KMS-11 (cell line): ENCODE results near the gene MID1IP1.

Source experiments
- H2AFZ ChIP-seq: fragments of 200-600 bp; sonication (generic); 2 replicates; pipeline ENCODE4 v1.6.1; 2016; ENCODE audit warnings: antibody characterized with exemption, mixed run types, low read depth
- H3K27ac ChIP-seq: fragments of 200-600 bp; sonication (generic); 2 replicates; pipeline ENCODE4 v1.6.1; 2016; ENCODE audit warnings: mild to moderate bottlenecking, mixed run types
- H3K27me3 ChIP-seq: fragments of 200-600 bp; sonication (generic); 2 replicates; pipeline ENCODE4 v1.6.1; 2017; ENCODE audit warnings: mild to moderate bottlenecking, low read depth, mixed run types, moderate library complexity; ENCODE audit not compliant: insufficient read depth
- H3K36me3 ChIP-seq: fragments of 200-600 bp; sonication (generic); 2 replicates; pipeline ENCODE4 v1.6.1; 2017; ENCODE audit warnings: mild to moderate bottlenecking, mixed run types; ENCODE audit not compliant: insufficient read depth
- H3K4me1 ChIP-seq: fragments of 200-600 bp; sonication (generic); 2 replicates; pipeline ENCODE4 v1.6.1; 2016; ENCODE audit warnings: mild to moderate bottlenecking, low read depth, mixed run types; ENCODE audit not compliant: poor library complexity, severe bottlenecking
- H3K4me2 ChIP-seq: fragments of 200-600 bp; sonication (generic); 2 replicates; pipeline ENCODE4 v1.7.0; 2016; ENCODE audit warnings: mild to moderate bottlenecking, mixed run types
- H3K4me3 ChIP-seq: fragments of 200-600 bp; sonication (generic); IDR thresholded peaks from 2 replicates; pipeline ENCODE4 v1.6.1; 2017; ENCODE audit warnings: low read depth, low read length, mixed read lengths; ENCODE audit not compliant: insufficient read depth
- H3K79me2 ChIP-seq: fragments of 200-600 bp; sonication (generic); 2 replicates; pipeline ENCODE4 v1.6.1; 2016; ENCODE audit warnings: low read depth, mixed run types; ENCODE audit not compliant: insufficient read depth
- H3K9ac ChIP-seq: fragments of 200-600 bp; sonication (generic); 2 replicates; pipeline ENCODE4 v1.6.1; 2016; ENCODE audit warnings: mild to moderate bottlenecking, mixed run types
- H4K20me1 ChIP-seq: fragments of 200-600 bp; sonication (generic); 2 replicates; pipeline ENCODE4 v1.6.1; 2016; ENCODE audit warnings: mild to moderate bottlenecking, mixed run types; ENCODE audit not compliant: insufficient read depth
- CTCF ChIP-seq: fragments of 200-600 bp; sonication (generic); conservative IDR thresholded peaks from 2 replicates; pipeline ENCODE4 v1.6.1; 2017; ENCODE audit warnings: low read depth, mild to moderate bottlenecking, antibody characterized with exemption, low read length, moderate library complexity, mixed read lengths

Gene MID1IP1

GRCh38 chrX:38819163-38819562 is 17.9 kb downstream of the MID1IP1 start:
- Histone ChIP-seq H3K4me2 (no peak overlapping the region), H3K79me2 (no peaks in the 10 kb centered on the region), H3K9ac (no peak overlapping the region), H4K20me1 (no peaks in the 10 kb centered on the region), H3K4me1 (peaks cover 15% of the 10 kb centered on the region), H3K27ac (no peak overlapping the region), H3K36me3 (no peaks in the 10 kb centered on the region), H2AFZ (no peak overlapping the region), H3K4me3 (no peak overlapping the region), H3K27me3 (no peaks in the 10 kb centered on the region)
- TF ChIP-seq CTCF, result no peak

GRCh38 chrX:38819709-38820108 is 18.4 kb downstream of the MID1IP1 start:
- Histone ChIP-seq H3K36me3 (no peaks in the 10 kb centered on the region), H3K9ac (no peak overlapping the region), H4K20me1 (no peaks in the 10 kb centered on the region), H2AFZ (no peak overlapping the region), H3K79me2 (no peaks in the 10 kb centered on the region), H3K4me2 (no peak overlapping the region), H3K27ac (no peak overlapping the region), H3K4me3 (no peak overlapping the region), H3K4me1 (peaks cover 15% of the 10 kb centered on the region), H3K27me3 (no peaks in the 10 kb centered on the region)
- no peak for TF ChIP-seq CTCF

- Histone ChIP-seq H3K4me3 (no peak overlapping the region), H2AFZ (no peak overlapping the region), H4K20me1 (no peaks in the 10 kb centered on the region), H3K27me3 (no peaks in the 10 kb centered on the region), H3K79me2 (no peaks in the 10 kb centered on the region), H3K4me1 (peaks cover 15% of the 10 kb centered on the region), H3K36me3 (no peaks in the 10 kb centered on the region), H3K27ac (no peak overlapping the region), H3K9ac (no peak overlapping the region), H3K4me2 (no peak overlapping the region)
- no peak for TF ChIP-seq CTCF
Observed at GRCh38 chrX:38820751-38821150, 19.5 kb downstream of the MID1IP1 start.

- H2AFZ ChIP-seq, result no peak overlapping the region
- no peaks in the 10 kb centered on the region for H3K36me3 ChIP-seq
- no peaks in the 10 kb centered on the region for H4K20me1 ChIP-seq
- H3K27ac ChIP-seq, result no peak overlapping the region
- TF ChIP-seq CTCF, result no peak
- no peaks in the 10 kb centered on the region for H3K79me2 ChIP-seq
- no peak overlapping the region for H3K9ac ChIP-seq
- H3K27me3 ChIP-seq, result no peaks in the 10 kb centered on the region
- no peak overlapping the region for H3K4me3 ChIP-seq
- H3K4me2 ChIP-seq, result no peak overlapping the region
- no peaks in the 10 kb centered on the region for H3K4me1 ChIP-seq
Observed at GRCh38 chrX:38824176-38824575, 22.9 kb downstream of the MID1IP1 start.
